ENCODE measurements around the gene NECAB2.

Gene NECAB2

DNA sequence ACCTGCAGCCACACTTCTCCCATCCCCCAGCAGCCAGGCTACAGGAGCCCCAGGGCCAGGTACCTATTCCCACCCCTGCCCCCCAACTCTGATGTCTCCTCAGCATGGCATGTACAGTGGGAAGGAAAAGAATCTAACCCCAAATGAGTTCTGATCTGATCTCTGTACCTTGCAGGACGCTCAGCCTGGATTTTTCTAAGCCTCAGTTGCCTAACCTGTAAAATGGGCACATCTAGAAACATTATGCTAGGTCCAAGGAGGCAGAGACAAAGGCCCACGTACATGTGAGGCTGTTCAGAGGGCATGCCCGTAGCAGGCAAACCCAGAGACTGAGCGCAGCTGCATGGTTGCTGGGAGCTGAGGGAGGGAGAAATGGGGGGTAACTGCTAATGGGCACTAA lies 39.5 kb downstream of the NECAB2 start:
- H3K4me2 ChIP-seq (ENCODE audit: low read length): no peak overlapping the region
- no peaks in the 10 kb centered on the region for H3K36me3 ChIP-seq (ENCODE audit: control insufficient read depth, low read length)
- H3F3A ChIP-seq (ENCODE audit: control insufficient read depth, insufficient read depth): no peaks in the 10 kb centered on the region
- no peaks in the 10 kb centered on the region for H3K9me2 ChIP-seq (replicated peaks; ENCODE audit: control insufficient read depth, low read length)
- H3K4me3 ChIP-seq (ENCODE audit: low read length): no peak overlapping the region
- no peaks in the 10 kb centered on the region for H3K4me1 ChIP-seq (ENCODE audit: control insufficient read depth, low read length)
- H3K27ac ChIP-seq (ENCODE audit: low read depth, low read length): no peak overlapping the region
- TF ChIP-seq CTCF (IDR thresholded peaks at IDR 0.05; ENCODE audit: low read depth, low read length, poor library complexity, severe bottlenecking) (no peak), EZH2phosphoT487 (IDR thresholded peaks at IDR 0.05; ENCODE audit: borderline replicate concordance, low read length) (no peak)
- no peaks in the 10 kb centered on the region for H3K27me3 ChIP-seq (ENCODE audit: control insufficient read depth, low read length)
- H3K9me3 ChIP-seq (ENCODE audit: control insufficient read depth, insufficient read depth, low read length): no peaks in the 10 kb centered on the region
- H3K79me2 ChIP-seq (ENCODE audit: control insufficient read depth, low read length): no peaks in the 10 kb centered on the region
- H4K20me1 ChIP-seq (ENCODE audit: control insufficient read depth, insufficient read depth, low read depth, low read length): no peaks in the 10 kb centered on the region

DNA sequence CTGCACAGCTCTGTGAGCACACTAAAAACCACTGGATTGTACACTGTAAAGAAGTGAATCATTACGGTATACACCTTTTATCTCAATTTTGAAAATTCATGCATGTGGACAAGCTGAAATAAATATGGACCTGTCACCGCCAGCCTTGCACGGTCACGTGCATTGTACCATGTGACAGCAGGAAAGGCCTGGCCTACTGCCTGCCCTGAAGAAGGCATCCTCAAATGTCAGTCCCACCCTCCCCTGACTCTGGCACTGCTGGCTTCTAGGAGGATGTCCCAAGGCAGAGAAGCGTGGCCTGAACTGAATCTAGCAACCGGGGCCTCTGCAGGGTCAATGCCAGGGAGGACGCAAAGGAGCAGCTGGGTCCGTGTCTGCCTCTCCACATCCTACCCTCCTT lies 39.9 kb downstream of the NECAB2 start:
- H3K4me3 ChIP-seq (ENCODE audit: low read length): no peak overlapping the region
- no peak for TF ChIP-seq CTCF (IDR thresholded peaks at IDR 0.05; ENCODE audit: low read depth, low read length, poor library complexity, severe bottlenecking)
- no peaks in the 10 kb centered on the region for H3K4me1 ChIP-seq (ENCODE audit: control insufficient read depth, low read length)
- no peak overlapping the region for H3K27ac ChIP-seq (ENCODE audit: low read depth, low read length)
- H3F3A ChIP-seq (ENCODE audit: control insufficient read depth, insufficient read depth): no peaks in the 10 kb centered on the region
- H3K36me3 ChIP-seq (ENCODE audit: control insufficient read depth, low read length): no peaks in the 10 kb centered on the region
- H3K79me2 ChIP-seq (ENCODE audit: control insufficient read depth, low read length): no peaks in the 10 kb centered on the region
- no peaks in the 10 kb centered on the region for H3K27me3 ChIP-seq (ENCODE audit: control insufficient read depth, low read length)
- H4K20me1 ChIP-seq (ENCODE audit: control insufficient read depth, insufficient read depth, low read depth, low read length): no peaks in the 10 kb centered on the region
- H3K9me3 ChIP-seq (ENCODE audit: control insufficient read depth, insufficient read depth, low read length): no peaks in the 10 kb centered on the region
- H3K4me2 ChIP-seq (ENCODE audit: low read length): no peak overlapping the region
- no peaks in the 10 kb centered on the region for H3K9me2 ChIP-seq (replicated peaks; ENCODE audit: control insufficient read depth, low read length)

- H3K4me1 ChIP-seq (ENCODE audit: control insufficient read depth, low read length): peaks cover 1% of the 10 kb centered on the region
- no peak overlapping the region for H3K4me3 ChIP-seq (ENCODE audit: low read length)
- H3K27me3 ChIP-seq (ENCODE audit: control insufficient read depth, low read length): no peaks in the 10 kb centered on the region
- no peak overlapping the region for H3K4me2 ChIP-seq (ENCODE audit: low read length)
- H3K36me3 ChIP-seq (ENCODE audit: control insufficient read depth, low read length): no peaks in the 10 kb centered on the region
- H3F3A ChIP-seq (ENCODE audit: control insufficient read depth, insufficient read depth): no peaks in the 10 kb centered on the region
- no peaks in the 10 kb centered on the region for H4K20me1 ChIP-seq (ENCODE audit: control insufficient read depth, insufficient read depth, low read depth, low read length)
- H3K9me3 ChIP-seq (ENCODE audit: control insufficient read depth, insufficient read depth, low read length): no peaks in the 10 kb centered on the region
- H3K9me2 ChIP-seq (replicated peaks; ENCODE audit: control insufficient read depth, low read length): no peaks in the 10 kb centered on the region
- no peak overlapping the region for H3K27ac ChIP-seq (ENCODE audit: low read depth, low read length)
- no peak for TF ChIP-seq EZH2phosphoT487 (IDR thresholded peaks at IDR 0.05; ENCODE audit: borderline replicate concordance, low read length)
- TF ChIP-seq CTCF (IDR thresholded peaks at IDR 0.05; ENCODE audit: low read depth, low read length, poor library complexity, severe bottlenecking): no peak
- H3K79me2 ChIP-seq (ENCODE audit: control insufficient read depth, low read length): no peaks in the 10 kb centered on the region
Observed at GRCh38 chr16:84009282-84009681, 41.2 kb downstream of the NECAB2 start.

Data from DOHH2 (cell line).